Activated effector memory CD4-positive, alpha-beta T cell treated with anti-CD3 and anti-CD28 coated beads, Interleukin-2, amount 50 U/mL, for 16 hours (primary cell): ENCODE measurements around the gene HDAC4.
A peak's percentile ranks its signal among the peaks of the same experiment; 100 is the strongest.

Experiments
- DNase-seq: peaks from one replicate; pipeline ENCODE4 v3.0.0-alpha.2; 2020

Gene HDAC4

GRCh38 chr2:239395524-239395923 lies 5.3 kb downstream of the HDAC4 start:
- no peak for DNase-seq

GRCh38 chr2:239394978-239395377 lies 5.8 kb downstream of the HDAC4 start:
- DNase-seq, result no peak

GRCh38 chr2:239394346-239394945 lies 6.4 kb downstream of the HDAC4 start:
- DNase-seq, result peak; percentile 55

GRCh38 chr2:239393941-239394340 lies 6.9 kb downstream of the HDAC4 start:
- DNase-seq, result no peak

- DNase-seq, result peak; percentile 37
Measured at GRCh38 chr2:239393388-239393940, 7.4 kb downstream of the HDAC4 start.

- DNase-seq, result peak; percentile 49
Measured at GRCh38 chr2:239392688-239393387, 8.0 kb downstream of the HDAC4 start.

GRCh38 chr2:239392072-239392357 lies 8.8 kb downstream of the HDAC4 start:
- peak; percentile 56 for DNase-seq

GRCh38 chr2:239391286-239392071 lies 9.3 kb downstream of the HDAC4 start:
- DNase-seq, result peak; percentile 58

GRCh38 chr2:239390546-239391285 lies 10.1 kb downstream of the HDAC4 start:
- peak; percentile 56 for DNase-seq

GRCh38 chr2:239389414-239390329 lies 11.1 kb downstream of the HDAC4 start:
- peak; percentile 46 for DNase-seq

- DNase-seq, result no peak
Measured at GRCh38 chr2:239388236-239389151, 12.3 kb downstream of the HDAC4 start.

GRCh38 chr2:239387811-239388210 lies 13.0 kb downstream of the HDAC4 start:
- DNase-seq, result no peak

GRCh38 chr2:239386872-239387445 lies 13.9 kb downstream of the HDAC4 start:
- DNase-seq, result peak; percentile 36

- DNase-seq, result peak; percentile 55
Measured at GRCh38 chr2:239386001-239386670, 14.7 kb downstream of the HDAC4 start.

GRCh38 chr2:239385096-239386000 lies 15.5 kb downstream of the HDAC4 start:
- peak; percentile 53 for DNase-seq

GRCh38 chr2:239383759-239384156 lies 17.1 kb downstream of the HDAC4 start:
- DNase-seq, result peak; percentile 58

- peak; percentile 61 for DNase-seq
Measured at GRCh38 chr2:239383036-239383758, 17.6 kb downstream of the HDAC4 start.

- DNase-seq, result peak; percentile 24
Measured at GRCh38 chr2:239382384-239382880, 18.4 kb downstream of the HDAC4 start.
